Endometrial microvascular endothelial cells (primary cell): ENCODE results near the gene CEACAM16. TPM values are rescaled to one million over a fixed set of nuclear protein-coding genes. Genes with fewer than 3 reads are reported as not detected.
"Not testable (repeated sequence)": the region's sequence is repeated elsewhere in the genome, so short reads cannot be mapped to it uniquely, and the experiment has no call there.

Source experiments
- in situ Hi-C: cut with HindIII; loops from 2 replicates; pipeline ENCODE4 v1.10.0; 2017; ENCODE audit warnings: low sequenced_read_pairs, low pct_unique_long_range_greater_than_20kb; ENCODE audit errors: inconsistent ontology term
- total RNA-seq: library from RNA; depleted of rRNA; stranded (reverse); fragments of >200 nt; gene quantifications from one replicate; pipeline ENCODE4 v1.2.3, GENCODE V29; 2015; ENCODE audit errors: inconsistent ontology term

The CEACAM16 gene
- total RNA-seq, 1 donor from 2014 or later, result not detected

- in situ Hi-C loops, result no loop called here
Observed at GRCh38 chr19:44672226-44672625, 26.7 kb upstream of the CEACAM16 start.

DNA sequence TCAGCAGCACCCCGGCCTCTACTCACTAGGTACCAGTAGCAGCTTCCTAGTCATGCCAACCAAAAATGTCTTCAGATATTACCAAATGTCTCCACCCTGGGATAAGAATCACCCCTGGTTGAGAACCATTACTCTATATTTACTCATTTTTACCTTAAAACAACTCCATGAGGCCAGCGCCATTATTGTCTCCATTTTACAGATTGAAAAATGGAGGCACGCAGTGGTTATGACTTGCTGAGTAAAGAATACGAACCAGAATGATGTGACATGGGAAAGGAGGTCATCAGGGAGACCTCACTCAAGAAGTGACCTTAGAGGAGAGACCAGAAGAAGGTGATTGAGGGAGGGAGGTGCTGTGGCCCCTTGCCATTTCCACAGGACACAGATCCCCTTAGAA lies 25.4 kb upstream of the CEACAM16 start:
- in situ Hi-C loops, result no loop called here

- in situ Hi-C loops, result no loop called here
Observed at GRCh38 chr19:44675521-44675920, 23.4 kb upstream of the CEACAM16 start.

DNA sequence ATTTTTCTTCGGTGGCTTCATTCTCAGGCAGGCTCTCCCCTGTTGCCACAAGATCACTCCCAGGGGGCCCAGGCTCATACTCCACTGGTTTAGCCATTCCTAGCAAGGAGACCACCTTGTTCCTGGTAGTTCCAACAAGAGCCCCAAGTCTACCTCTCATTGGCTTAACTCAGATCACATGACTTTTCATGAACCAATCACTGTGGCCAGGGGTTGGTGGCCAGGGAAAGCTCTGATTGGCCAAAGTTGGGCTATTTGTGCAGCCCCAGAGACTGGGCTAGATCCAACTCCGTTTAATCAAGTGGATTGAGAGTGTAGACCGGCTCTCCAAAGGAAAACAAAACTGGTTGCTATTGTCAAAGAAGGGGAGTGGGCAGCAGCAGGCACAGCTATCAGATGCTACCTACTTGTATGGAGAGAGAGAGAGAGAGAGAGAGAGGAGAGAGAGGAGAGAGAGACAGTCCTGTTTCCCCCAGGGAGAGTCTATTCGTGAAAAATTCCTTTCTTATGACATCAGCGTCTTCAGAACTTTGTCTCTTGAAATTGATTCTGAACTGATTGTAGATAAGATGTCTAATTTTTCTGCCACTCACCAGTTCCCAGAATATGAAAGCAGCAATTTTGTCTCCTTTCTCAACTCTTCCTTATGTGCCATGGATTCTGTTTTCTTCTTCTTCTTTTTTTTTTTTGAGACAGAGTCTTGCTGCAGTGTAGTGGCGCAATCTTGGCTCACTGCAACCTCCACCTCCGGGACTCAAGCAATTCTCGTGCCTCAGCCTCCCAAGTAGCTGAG lies 21.7 kb upstream of the CEACAM16 start:
- in situ Hi-C loops, result no loop called here

GRCh38 chr19:44680536-44680935 lies 18.4 kb upstream of the CEACAM16 start:
- in situ Hi-C loops, result no loop called here

DNA sequence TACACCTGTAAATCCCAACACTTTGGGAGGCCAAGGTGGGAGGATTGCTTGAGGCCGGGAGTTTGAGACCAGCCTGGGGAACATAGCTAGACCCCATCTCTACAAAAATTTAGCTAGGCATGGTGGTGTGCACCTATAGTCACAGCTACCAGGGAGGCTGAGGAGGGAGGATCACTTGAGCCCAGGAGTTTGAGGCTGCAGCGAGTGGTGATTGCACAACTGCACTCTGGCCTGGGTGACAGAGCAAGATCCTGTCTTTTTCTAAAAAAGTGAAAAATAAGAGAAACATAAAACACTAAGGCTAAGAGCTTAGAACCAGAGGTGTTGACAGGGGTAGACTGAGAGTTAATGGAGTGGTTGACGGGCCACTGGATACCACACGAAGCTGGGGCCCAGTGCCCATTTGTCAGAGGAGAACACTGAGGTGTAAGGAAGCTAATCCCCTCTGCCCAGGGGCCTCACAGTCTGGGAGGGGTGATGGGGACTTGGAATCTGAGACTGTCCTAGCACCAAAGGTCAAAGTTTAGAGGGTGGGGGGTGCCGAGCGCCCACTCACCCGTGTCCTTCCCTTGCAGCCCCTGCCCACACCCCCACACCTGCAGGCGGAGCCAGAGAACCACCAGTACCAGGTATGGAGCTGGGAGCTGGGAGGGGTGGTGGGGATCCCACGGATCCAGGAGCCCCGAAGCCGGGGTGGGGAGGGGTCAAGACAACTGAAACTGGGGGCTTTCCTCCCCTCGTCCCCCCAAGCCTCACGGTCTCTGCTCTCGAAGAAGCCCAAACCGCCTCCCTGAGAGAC lies 16.8 kb upstream of the CEACAM16 start:
- in situ Hi-C loops, result no loop called here

DNA sequence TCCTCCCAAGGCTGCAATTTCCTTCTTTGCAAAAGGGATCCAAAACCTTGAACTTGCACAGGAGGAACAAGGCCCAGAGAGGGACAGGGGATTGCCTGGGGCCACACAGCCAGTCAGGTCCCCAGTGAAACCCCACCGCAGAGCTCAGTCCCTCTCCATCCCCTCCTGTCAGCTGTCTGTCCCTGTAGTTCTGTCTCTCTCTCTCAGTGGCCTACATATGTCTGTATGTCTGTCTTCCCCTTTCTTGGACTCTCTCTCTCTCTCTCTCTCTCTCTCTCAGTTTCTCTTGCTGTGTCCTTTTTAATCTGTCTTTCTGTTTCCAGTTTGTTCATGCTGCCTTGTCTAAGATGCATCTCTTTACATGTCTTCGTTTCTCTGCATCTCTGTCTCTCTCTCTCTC lies 16.1 kb upstream of the CEACAM16 start:
- in situ Hi-C loops, result no loop called here

GRCh38 chr19:44683434-44684210 lies 15.3 kb upstream of the CEACAM16 start:
- in situ Hi-C loops, result no loop called here

GRCh38 chr19:44684396-44684795 lies 14.6 kb upstream of the CEACAM16 start:
- in situ Hi-C loops, result not testable (repeated sequence)

- in situ Hi-C loops, result no loop called here
Observed at GRCh38 chr19:44684892-44685863, 13.8 kb upstream of the CEACAM16 start.

- in situ Hi-C loops, result no loop called here
Observed at GRCh38 chr19:44685877-44686276, 13.1 kb upstream of the CEACAM16 start.

GRCh38 chr19:44686896-44687295 lies 12.1 kb upstream of the CEACAM16 start:
- in situ Hi-C loops, result no loop called here

- in situ Hi-C loops, result no loop called here
Observed at GRCh38 chr19:44687888-44688287, 11.1 kb upstream of the CEACAM16 start.

DNA sequence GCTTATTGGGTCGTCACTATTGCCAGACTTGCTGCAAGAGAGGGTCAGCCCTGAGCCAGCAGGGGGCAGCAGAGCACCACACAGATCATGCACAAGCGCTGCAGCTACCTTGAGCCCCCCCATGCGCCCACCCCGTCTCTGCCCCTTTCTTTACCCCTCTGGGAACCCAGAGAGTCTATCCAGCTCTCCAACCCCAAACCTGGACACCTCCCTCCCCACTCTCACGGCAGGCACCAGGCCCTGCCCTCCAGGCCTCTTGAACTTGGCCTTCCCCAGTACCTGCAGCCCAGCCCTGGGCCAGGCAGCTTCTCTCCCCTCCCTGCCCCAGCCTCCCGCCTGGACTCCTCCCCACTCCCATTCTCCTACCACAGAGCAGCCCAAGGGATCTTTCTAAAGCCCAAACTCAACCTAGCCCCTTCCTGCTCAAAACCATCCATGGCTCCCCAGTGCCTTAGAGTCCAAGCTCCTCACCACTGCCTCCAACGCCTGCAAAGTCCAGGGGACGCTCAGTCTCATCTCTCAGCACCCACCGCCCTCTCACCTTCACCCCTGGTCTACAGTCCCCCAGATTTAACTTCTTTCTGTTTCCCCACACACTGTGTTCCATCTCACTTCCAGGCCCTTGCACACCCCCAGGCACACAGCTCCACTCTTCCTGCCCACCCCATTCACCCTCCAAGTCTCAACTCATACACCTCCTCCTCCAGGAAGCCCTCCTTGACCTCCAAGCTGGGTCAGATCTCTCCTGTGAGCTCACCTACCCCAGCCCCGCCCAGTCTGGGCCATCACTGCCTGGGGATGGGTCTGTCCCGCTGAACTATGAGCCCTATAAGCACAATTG lies 9.4 kb upstream of the CEACAM16 start:
- in situ Hi-C loops, result no loop called here

DNA sequence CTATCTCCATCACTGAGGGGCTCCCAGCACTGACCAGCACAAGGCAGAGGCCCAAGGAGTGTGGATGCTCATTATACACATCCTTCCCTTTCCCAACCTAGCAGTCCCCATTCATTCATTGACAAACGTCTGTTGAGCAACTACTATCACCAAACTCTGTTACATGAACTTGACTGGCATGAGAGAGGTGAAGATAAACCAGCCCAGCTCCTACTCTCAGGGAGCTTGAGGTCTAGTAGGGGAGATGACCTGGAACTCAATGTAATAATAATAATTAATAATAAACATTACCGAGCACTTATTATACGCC lies 8.9 kb upstream of the CEACAM16 start:
- in situ Hi-C loops, result no loop called here

GRCh38 chr19:44692379-44692721 lies 6.6 kb upstream of the CEACAM16 start:
- in situ Hi-C loops, result no loop called here

GRCh38 chr19:44694184-44694579 lies 4.8 kb upstream of the CEACAM16 start:
- in situ Hi-C loops, result no loop called here
